Astrocyte of the spinal cord (primary cell): ENCODE results near the gene TNK2.
"Not testable (repeated sequence)": the region's sequence is repeated elsewhere in the genome, so short reads cannot be mapped to it uniquely, and the experiment has no call there.

Experiments used
- DNase-seq: peaks from one replicate; pipeline ENCODE4 v3.0.0; 2011; ENCODE audit warnings: low read depth, low spot score
- H3K4me3 ChIP-seq: 2 replicates; pipeline ENCODE4 v1.5.1; 2011; ENCODE audit warnings: low read depth, mild to moderate bottlenecking, low read length, moderate library complexity
- CTCF ChIP-seq: IDR thresholded peaks from 2 replicates; pipeline ENCODE4 v1.5.1; 2012; ENCODE audit warnings: low read depth, mild to moderate bottlenecking, low read length, inconsistent platforms
- in situ Hi-C: cut with HindIII; loops from 2 replicates; pipeline ENCODE4 v1.10.0; 2017; ENCODE audit warnings: low sequenced_read_pairs

The TNK2 gene

GRCh38 chr3:195904368-195904767 is 4.0 kb downstream of the TNK2 start:
- in situ Hi-C loops = no loop called here
- H3K4me3 ChIP-seq = no peak overlapping the region
- no peak for DNase-seq
- TF ChIP-seq CTCF = no peak

GRCh38 chr3:195903950-195904290 is 4.4 kb downstream of the TNK2 start:
- TF ChIP-seq CTCF = no peak
- H3K4me3 ChIP-seq = no peak overlapping the region
- in situ Hi-C loops = no loop called here
- DNase-seq = no peak

GRCh38 chr3:195902634-195903033 is 5.7 kb downstream of the TNK2 start:
- H3K4me3 ChIP-seq, in situ Hi-C loops, DNase-seq: not testable (repeated sequence)

GRCh38 chr3:195901836-195902585 is 6.3 kb downstream of the TNK2 start:
- in situ Hi-C loops, H3K4me3 ChIP-seq, DNase-seq: not testable (repeated sequence)

- no peak for TF ChIP-seq CTCF
- no peak overlapping the region for H3K4me3 ChIP-seq
- in situ Hi-C loops = no loop called here
- peak; percentile 72 for DNase-seq
Observed at GRCh38 chr3:195900436-195901355, 7.7 kb downstream of the TNK2 start.

GRCh38 chr3:195899701-195900435 is 8.5 kb downstream of the TNK2 start:
- no peak for DNase-seq
- no peak overlapping the region for H3K4me3 ChIP-seq
- no peak for TF ChIP-seq CTCF
- in situ Hi-C loops = no loop called here

GRCh38 chr3:195897853-195898415 is 10.4 kb downstream of the TNK2 start:
- in situ Hi-C loops = no loop called here
- H3K4me3 ChIP-seq = no peak overlapping the region
- no peak for DNase-seq
- TF ChIP-seq CTCF = no peak
